ENCODE measurements around the gene TMEM178A.
"Not testable (repeated sequence)": the region's sequence is repeated elsewhere in the genome, so short reads cannot be mapped to it uniquely, and the experiment has no call there.

The TMEM178A gene

DNA sequence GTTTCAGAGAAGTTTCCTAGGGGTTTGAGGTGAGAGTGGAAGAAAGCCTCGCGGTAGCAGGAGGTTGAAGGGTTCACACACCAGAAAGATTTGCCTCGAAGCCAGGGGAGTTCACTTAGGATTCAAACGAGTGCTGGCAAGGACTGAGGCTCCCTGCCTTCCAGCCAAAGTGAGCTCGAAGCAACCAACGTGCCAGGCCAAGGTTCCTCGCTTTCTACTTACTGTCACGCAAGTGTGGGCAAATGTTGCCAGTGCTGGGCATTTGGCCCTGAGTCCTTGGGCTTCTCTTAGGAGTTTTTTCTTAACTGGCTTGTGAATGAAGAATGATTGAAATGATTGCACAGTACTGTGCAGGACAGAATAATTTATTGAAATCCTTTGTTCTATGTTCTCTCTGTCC lies 53.6 kb downstream of the TMEM178A start:
- Mint-ChIP-seq H3K27me3 (ENCODE audit: low read depth, poor library complexity) (no peaks in the 10 kb centered on the region), H3K9me3 (no peaks in the 10 kb centered on the region), H3K4me1 (peaks cover 10% of the 10 kb centered on the region), H3K27ac (peak overlapping the region; percentile 60), H3K4me3 (no peak overlapping the region), H3K36me3 (ENCODE audit: low read depth) (peaks cover 9% of the 10 kb centered on the region)
- no peak for DNase-seq
- TF ChIP-seq, protein P1, sequence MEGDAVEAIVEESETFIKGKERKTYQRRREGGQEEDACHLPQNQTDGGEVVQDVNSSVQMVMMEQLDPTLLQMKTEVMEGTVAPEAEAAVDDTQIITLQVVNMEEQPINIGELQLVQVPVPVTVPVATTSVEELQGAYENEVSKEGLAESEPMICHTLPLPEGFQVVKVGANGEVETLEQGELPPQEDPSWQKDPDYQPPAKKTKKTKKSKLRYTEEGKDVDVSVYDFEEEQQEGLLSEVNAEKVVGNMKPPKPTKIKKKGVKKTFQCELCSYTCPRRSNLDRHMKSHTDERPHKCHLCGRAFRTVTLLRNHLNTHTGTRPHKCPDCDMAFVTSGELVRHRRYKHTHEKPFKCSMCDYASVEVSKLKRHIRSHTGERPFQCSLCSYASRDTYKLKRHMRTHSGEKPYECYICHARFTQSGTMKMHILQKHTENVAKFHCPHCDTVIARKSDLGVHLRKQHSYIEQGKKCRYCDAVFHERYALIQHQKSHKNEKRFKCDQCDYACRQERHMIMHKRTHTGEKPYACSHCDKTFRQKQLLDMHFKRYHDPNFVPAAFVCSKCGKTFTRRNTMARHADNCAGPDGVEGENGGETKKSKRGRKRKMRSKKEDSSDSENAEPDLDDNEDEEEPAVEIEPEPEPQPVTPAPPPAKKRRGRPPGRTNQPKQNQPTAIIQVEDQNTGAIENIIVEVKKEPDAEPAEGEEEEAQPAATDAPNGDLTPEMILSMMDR (IDR thresholded peaks at IDR 0.05): no peak

GRCh38 chr2:39720970-39721369 lies 55.3 kb downstream of the TMEM178A start:
- peaks cover 9% of the 10 kb centered on the region for H3K36me3 Mint-ChIP-seq (ENCODE audit: low read depth)
- H3K27me3 Mint-ChIP-seq (ENCODE audit: low read depth, poor library complexity): no peaks in the 10 kb centered on the region
- no peaks in the 10 kb centered on the region for H3K9me3 Mint-ChIP-seq
- TF ChIP-seq, protein P1 (IDR thresholded peaks at IDR 0.05): no peak
- H3K4me3 Mint-ChIP-seq: no peak overlapping the region
- H3K27ac Mint-ChIP-seq: no peak overlapping the region
- no peak for DNase-seq
- peaks cover 22% of the 10 kb centered on the region for H3K4me1 Mint-ChIP-seq

GRCh38 chr2:39723497-39723896 lies 57.8 kb downstream of the TMEM178A start:
- no peak for DNase-seq
- H3K4me3 Mint-ChIP-seq: no peak overlapping the region
- TF ChIP-seq, protein P1 (IDR thresholded peaks at IDR 0.05): no peak
- H3K27ac Mint-ChIP-seq: peak overlapping the region; percentile 11
- H3K9me3 Mint-ChIP-seq: no peaks in the 10 kb centered on the region
- no peaks in the 10 kb centered on the region for H3K27me3 Mint-ChIP-seq (ENCODE audit: low read depth, poor library complexity)
- H3K4me1 Mint-ChIP-seq: peaks cover 22% of the 10 kb centered on the region
- peaks cover 4% of the 10 kb centered on the region for H3K36me3 Mint-ChIP-seq (ENCODE audit: low read depth)

- peaks cover 22% of the 10 kb centered on the region for H3K4me1 Mint-ChIP-seq
- H3K4me3 Mint-ChIP-seq: no peak overlapping the region
- TF ChIP-seq, protein P1 (IDR thresholded peaks at IDR 0.05): no peak
- DNase-seq: no peak
- H3K27me3 Mint-ChIP-seq (ENCODE audit: low read depth, poor library complexity): no peaks in the 10 kb centered on the region
- no peaks in the 10 kb centered on the region for H3K9me3 Mint-ChIP-seq
- H3K27ac Mint-ChIP-seq: peak overlapping the region; percentile 11
- peaks cover 4% of the 10 kb centered on the region for H3K36me3 Mint-ChIP-seq (ENCODE audit: low read depth)
Observed at GRCh38 chr2:39723946-39724827, 58.5 kb downstream of the TMEM178A start.

DNA sequence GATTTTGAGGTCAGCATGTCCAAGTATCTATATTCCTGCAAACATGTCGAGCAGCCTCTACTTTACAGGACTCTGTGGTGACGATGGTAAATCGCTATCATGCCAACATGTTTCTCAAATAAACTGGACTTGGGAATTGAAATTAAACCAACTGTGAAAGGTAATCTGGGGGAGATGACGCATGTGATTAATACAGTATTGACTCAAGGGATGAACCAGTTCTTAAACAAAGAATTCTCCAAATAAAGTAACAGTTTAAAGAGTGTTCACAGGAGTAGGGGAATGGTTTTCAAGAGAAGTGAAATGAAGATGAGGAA lies 59.1 kb downstream of the TMEM178A start:
- Mint-ChIP-seq H3K27ac (no peak overlapping the region), H3K36me3 (ENCODE audit: low read depth) (peaks cover 4% of the 10 kb centered on the region), H3K27me3 (ENCODE audit: low read depth, poor library complexity) (no peaks in the 10 kb centered on the region), H3K4me3 (no peak overlapping the region), H3K4me1 (peaks cover 22% of the 10 kb centered on the region), H3K9me3 (no peaks in the 10 kb centered on the region)
- no peak for DNase-seq
- TF ChIP-seq, protein P1 (IDR thresholded peaks at IDR 0.05): no peak

- H3K36me3 Mint-ChIP-seq (ENCODE audit: low read depth): peaks cover 4% of the 10 kb centered on the region
- H3K27me3 Mint-ChIP-seq (ENCODE audit: low read depth, poor library complexity): no peaks in the 10 kb centered on the region
- H3K27ac Mint-ChIP-seq: no peak overlapping the region
- no peak for DNase-seq
- H3K4me1 Mint-ChIP-seq: peaks cover 22% of the 10 kb centered on the region
- H3K9me3 Mint-ChIP-seq: no peaks in the 10 kb centered on the region
- TF ChIP-seq, protein P1 (IDR thresholded peaks at IDR 0.05): no peak
- no peak overlapping the region for H3K4me3 Mint-ChIP-seq
Observed at GRCh38 chr2:39725401-39725800, 59.7 kb downstream of the TMEM178A start.

DNA sequence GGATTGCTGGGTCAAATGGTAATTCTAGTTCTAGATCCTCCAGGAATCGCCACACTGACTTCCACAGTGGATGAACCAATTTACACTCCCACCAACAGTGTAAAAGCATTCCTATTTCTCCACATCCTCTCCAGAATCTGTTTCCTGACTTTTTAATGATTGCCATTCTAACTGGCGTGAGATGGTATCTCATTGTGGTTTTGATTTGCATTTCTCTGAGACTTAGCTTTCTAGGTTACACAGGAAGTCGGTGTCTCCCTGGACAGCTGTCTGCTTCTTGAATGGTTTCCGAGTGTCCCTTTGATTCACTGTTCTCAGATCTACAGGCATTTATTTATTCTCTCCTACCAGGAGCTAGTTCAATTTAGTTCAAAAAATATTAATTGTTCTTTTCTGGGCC lies 62.4 kb downstream of the TMEM178A start:
- H3K27me3 Mint-ChIP-seq (ENCODE audit: low read depth, poor library complexity); H3K4me3 Mint-ChIP-seq; H3K9me3 Mint-ChIP-seq; DNase-seq; H3K27ac Mint-ChIP-seq: not testable (repeated sequence)
- peaks cover 19% of the 10 kb centered on the region for H3K36me3 Mint-ChIP-seq (ENCODE audit: low read depth)
- H3K4me1 Mint-ChIP-seq: peaks cover 22% of the 10 kb centered on the region

Measured in nephron progenitor cell (in vitro differentiated cells).